Measurements from ENCODE around the gene CD93. TPM values are rescaled to one million over a fixed set of nuclear protein-coding genes. Genes with fewer than 3 reads are reported as not detected.

Gene CD93
- polyA plus RNA-seq, 2 of the 4 experiments (the other 2 are of a cell fraction) = not detected

GRCh38 chr20:23074052-23074451 is 12.1 kb downstream of the CD93 start:
- POLR2A ChIA-PET = no interaction called here
- H3K9me3 ChIP-seq = no peaks in the 10 kb centered on the region
- no peak overlapping the region for H3K4me2 ChIP-seq
- no peak for FAIRE-seq
- H3K4me3 ChIP-seq = no peak overlapping the region
- H3K4me1 ChIP-seq = no peaks in the 10 kb centered on the region
- CTCF ChIA-PET = no interaction called here
- no peak for ATAC-seq
- DNase-seq (ENCODE audit: low read depth in 1 of 2, low spot score in 1 of 2) = no peak
- TF ChIP-seq ZC3H11A (IDR thresholded peaks at IDR 0.05) (no peak), RNF2 (IDR thresholded peaks at IDR 0.05; ENCODE audit: borderline replicate concordance, low read depth) (no peak), MYC (IDR thresholded peaks at IDR 0.05; ENCODE audit: borderline replicate concordance, low read length) (no peak), POLR2AphosphoS2 (conservative IDR thresholded peaks at IDR 0.05; ENCODE audit: low read length) (no peak), NR3C1 (IDR thresholded peaks at IDR 0.05) (no peak), FOSL2 (IDR thresholded peaks at IDR 0.05) (no peak), FOSL2 (CRISPR knock-in tag; IDR thresholded peaks at IDR 0.05) (no peak), SMC3 (IDR thresholded peaks at IDR 0.05) (no peak), SREBF2 (IDR thresholded peaks at IDR 0.05) (no peak), HMGXB4 (CRISPR knock-in tag; IDR thresholded peaks at IDR 0.05; ENCODE audit: borderline replicate concordance) (no peak), ZFP36 (IDR thresholded peaks at IDR 0.05; ENCODE audit: borderline replicate concordance, partially characterized antibody) (no peak), HES2 (IDR thresholded peaks at IDR 0.05) (no peak), CEBPB (IDR thresholded peaks at IDR 0.05) (no peak), GATA3 (IDR thresholded peaks at IDR 0.05; ENCODE audit: borderline replicate concordance) (no peak), ATOH8 (CRISPR knock-in tag; IDR thresholded peaks at IDR 0.05; ENCODE audit: low read depth) (no peak), CBX2 (IDR thresholded peaks at IDR 0.05; ENCODE audit: borderline replicate concordance, low read depth) (no peak), ZNF302 (CRISPR knock-in tag; IDR thresholded peaks at IDR 0.05) (no peak), ESRRA (IDR thresholded peaks at IDR 0.05; ENCODE audit: borderline replicate concordance, low read length) (no peak), NPAS2 (CRISPR knock-in tag; IDR thresholded peaks at IDR 0.05; ENCODE audit: borderline replicate concordance) (no peak)
- WGBS (ENCODE audit: missing lambda C conversion rate) = 71% methylated on average over 3 of the region's 3 CpGs
- H3K27ac ChIP-seq = no peak overlapping the region

GRCh38 chr20:23072892-23073586 is 13.1 kb downstream of the CD93 start:
- H3K4me2 ChIP-seq = no peak overlapping the region

More at GRCh38 chr20:23072892-23073586, 13.1 kb downstream of the CD93 start:
- Histone ChIP-seq H3K27ac (no peak overlapping the region), H3K9me3 (no peaks in the 10 kb centered on the region), H3K4me1 (no peaks in the 10 kb centered on the region), H3K4me3 (no peak overlapping the region)
- POLR2A ChIA-PET = no interaction called here
- FAIRE-seq (no peak), DNase-seq (ENCODE audit: low read depth in 1 of 2, low spot score in 1 of 2) (no peak), ATAC-seq (no peak)
- TF ChIP-seq HMGXB4 (CRISPR knock-in tag; IDR thresholded peaks at IDR 0.05; ENCODE audit: borderline replicate concordance) (no peak), MYC (IDR thresholded peaks at IDR 0.05; ENCODE audit: borderline replicate concordance, low read length) (no peak), ZC3H11A (IDR thresholded peaks at IDR 0.05) (no peak), GATA3 (IDR thresholded peaks at IDR 0.05; ENCODE audit: borderline replicate concordance) (no peak), NPAS2 (CRISPR knock-in tag; IDR thresholded peaks at IDR 0.05; ENCODE audit: borderline replicate concordance) (no peak), JUNB (IDR thresholded peaks at IDR 0.05) (no peak), MAFK (IDR thresholded peaks at IDR 0.05; ENCODE audit: partially characterized antibody) (no peak), BCL3 (IDR thresholded peaks at IDR 0.05) (no peak), CHD2 (IDR thresholded peaks at IDR 0.05; ENCODE audit: low read length, partially characterized antibody) (no peak), CEBPB (IDR thresholded peaks at IDR 0.05) (no peak), HEYL (CRISPR knock-in tag; IDR thresholded peaks at IDR 0.05) (no peak), SMC3 (IDR thresholded peaks at IDR 0.05) (no peak), FOXS1 (CRISPR knock-in tag; IDR thresholded peaks at IDR 0.05) (no peak), HOXA7 (CRISPR knock-in tag; IDR thresholded peaks at IDR 0.05) (no peak), EP300 (IDR thresholded peaks at IDR 0.05) (no peak), HOXB13 (CRISPR knock-in tag; IDR thresholded peaks at IDR 0.05; ENCODE audit: low read depth) (no peak), HES2 (IDR thresholded peaks at IDR 0.05) (no peak)
- CTCF ChIA-PET = no interaction called here
- 64% methylated on average over 11 of the region's 11 CpGs for WGBS (ENCODE audit: missing lambda C conversion rate)
